HG02678 (cell line): Measurements from ENCODE around the gene ROR2.
"Not testable (repeated sequence)": the region's sequence is repeated elsewhere in the genome, so short reads cannot be mapped to it uniquely, and the experiment has no call there.

Source experiments
- ATAC-seq: cut with Tn5 transposase; IDR thresholded peaks from one replicate; pipeline ENCODE4 v1.9.1; 2021; ENCODE audit warnings: mild to moderate bottlenecking, moderate library complexity; ENCODE audit not compliant: unreplicated experiment

ROR2 gene

DNA sequence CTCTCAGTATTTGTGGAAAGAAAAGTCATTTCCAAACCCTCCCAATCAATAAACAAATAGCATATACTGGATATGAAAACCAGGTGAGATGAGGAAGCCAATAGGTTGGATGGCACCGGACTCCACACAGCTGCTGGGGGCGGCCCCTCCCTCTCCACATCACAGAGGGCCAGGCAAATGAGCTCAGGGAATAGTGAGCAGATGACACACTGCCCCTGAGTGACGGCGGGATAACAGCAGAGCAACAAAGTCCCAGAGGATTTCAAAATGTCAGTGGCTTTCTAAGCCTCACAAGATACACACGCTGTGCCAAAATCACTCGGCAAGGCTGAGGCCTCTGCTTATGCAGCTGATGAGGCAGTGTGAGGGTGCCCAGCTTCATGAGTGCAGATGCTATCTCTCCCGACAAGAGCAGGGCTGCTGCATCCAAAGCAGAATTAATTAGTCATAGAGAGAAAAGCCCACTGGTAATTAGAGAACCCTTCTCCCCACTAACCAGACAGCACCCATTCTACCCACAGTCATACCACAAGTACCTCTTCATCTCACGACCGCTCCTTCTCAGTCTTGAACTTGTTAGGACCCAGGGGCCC is 291.4 kb downstream of the ROR2 start:
- ATAC-seq, result no peak

DNA sequence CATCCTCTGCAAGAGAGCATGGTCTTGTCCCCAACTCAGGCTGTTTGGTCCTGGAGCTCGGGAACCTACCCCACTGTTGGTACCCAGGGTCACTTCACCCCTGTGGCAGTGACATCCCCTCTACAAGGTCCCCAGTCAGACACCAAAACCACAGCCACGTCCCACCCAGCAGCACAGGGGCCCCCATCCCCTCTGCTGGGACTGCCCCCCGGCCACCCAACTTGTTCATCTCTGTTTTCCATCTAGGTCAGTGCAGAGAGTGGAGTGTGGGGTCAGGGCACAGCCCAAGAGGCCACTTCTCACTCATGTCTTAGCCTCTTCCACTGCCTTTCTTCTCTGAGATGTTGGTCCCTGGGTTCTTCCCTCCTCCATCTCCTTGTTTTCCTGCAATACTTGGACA is 292.5 kb downstream of the ROR2 start:
- ATAC-seq, result no peak

DNA sequence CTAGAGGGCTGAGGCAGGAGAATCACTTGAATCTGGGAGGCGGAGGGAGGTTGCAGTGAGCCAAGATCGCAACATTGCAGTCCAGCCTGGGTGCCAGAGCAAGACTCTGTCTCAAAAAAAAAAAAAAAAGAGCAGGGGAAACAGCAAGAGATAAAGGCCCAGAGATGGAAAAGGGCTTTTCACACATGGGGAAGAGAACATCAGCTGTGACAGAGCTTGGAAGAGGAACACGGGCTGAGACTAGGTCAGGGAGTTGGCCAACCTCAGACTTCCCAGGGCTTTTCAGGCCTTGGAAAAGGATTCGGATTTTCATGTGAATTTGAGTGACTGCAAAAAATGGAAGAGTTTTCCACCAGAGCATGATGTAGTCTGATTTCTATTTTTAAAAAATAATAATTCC is 294.4 kb downstream of the ROR2 start:
- no peak for ATAC-seq

DNA sequence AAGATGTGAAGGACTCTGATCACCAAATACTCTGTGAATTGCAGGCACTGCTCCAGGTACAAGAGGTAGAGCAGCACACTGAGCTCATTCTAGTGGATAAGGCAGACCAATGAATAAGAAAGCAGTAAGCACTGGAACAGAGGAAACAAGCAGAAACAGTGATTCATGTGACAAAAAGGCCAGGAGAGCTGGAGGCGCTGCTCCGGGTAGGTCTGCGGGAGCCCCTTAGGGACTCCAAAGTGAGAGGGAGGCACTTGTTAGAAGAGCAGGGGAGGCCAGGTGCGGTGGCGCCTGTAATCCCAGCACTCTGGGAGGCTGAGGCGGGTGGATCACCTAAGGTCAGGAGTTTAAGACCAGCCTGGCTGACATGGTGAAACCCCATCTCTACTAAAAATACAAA is 294.8 kb downstream of the ROR2 start:
- ATAC-seq, result no peak

DNA sequence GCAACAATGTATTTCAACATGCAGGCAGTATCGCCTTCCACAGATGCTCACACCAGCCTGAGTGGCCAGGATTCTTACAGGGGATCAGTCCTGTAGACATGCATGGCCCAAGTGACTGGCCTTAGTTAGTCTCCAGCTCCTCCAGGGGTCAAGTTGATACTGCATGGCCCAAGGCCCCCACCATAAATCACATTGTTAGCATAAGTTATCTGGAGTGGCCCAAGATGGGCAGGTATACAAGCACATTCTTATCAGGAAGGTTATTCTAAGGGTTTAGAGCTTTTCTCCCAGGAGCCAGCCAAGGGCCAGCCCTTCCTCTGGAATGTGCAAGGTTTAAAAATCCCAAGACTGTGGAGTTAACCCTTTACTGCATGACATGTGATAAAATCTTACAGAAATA is 295.5 kb downstream of the ROR2 start:
- no peak for ATAC-seq

DNA sequence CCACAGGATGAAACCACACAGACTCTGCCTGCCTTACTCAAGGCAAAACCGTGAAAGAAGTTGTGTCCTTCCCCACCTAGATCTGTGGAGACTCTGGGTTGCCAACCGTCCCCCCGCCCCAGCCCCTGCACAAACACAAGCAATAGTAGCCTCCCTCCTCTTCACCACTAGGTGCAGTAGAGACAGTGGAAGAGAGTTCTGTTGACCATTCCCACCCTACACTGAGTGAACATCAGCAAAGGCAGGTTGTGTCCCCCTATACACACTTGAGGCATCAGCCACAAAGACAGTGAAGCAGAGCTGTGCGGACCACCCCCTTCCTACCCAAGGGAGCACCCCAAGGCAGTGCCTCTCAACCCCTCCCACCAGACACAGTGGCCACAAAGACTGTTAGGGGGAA is 302.7 kb downstream of the ROR2 start:
- no peak for ATAC-seq

DNA sequence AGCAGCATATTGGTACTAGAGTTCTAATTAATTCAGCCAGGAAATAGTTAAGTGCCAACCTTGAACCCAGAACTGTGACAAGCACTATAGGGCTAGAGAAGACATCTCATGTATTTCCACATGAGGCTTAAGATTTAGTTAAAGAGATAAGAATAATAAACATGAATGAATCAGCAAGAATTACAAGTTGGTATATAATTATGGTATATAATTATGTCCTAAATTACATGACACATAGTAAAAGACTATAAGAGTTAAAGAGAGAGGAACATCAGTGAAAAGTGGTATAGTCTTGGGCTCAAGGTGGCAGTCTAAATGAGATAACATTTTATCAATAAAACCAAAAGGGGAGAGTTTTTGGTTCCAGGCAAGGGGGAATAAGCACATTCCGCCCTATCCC is 303.3 kb downstream of the ROR2 start:
- no peak for ATAC-seq

DNA sequence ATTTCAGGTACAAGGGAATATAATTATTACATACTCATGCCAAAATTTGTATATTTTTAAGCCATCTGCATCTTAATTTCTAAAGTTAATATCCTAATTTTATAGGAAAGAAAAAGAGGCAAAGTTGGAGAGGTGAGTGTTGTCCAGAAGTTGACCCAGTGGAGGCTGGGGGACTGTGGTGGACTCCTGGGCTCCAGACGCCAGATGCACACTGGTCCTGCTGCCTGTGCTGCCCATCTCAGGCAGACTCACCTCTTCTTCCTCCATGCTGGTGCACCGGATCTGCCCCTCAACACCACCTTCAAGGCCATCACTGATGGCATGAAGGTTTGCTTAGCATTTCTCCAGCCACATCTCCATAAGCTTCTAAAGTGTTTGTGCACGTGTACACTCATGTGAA is 305.6 kb downstream of the ROR2 start:
- no peak for ATAC-seq

DNA sequence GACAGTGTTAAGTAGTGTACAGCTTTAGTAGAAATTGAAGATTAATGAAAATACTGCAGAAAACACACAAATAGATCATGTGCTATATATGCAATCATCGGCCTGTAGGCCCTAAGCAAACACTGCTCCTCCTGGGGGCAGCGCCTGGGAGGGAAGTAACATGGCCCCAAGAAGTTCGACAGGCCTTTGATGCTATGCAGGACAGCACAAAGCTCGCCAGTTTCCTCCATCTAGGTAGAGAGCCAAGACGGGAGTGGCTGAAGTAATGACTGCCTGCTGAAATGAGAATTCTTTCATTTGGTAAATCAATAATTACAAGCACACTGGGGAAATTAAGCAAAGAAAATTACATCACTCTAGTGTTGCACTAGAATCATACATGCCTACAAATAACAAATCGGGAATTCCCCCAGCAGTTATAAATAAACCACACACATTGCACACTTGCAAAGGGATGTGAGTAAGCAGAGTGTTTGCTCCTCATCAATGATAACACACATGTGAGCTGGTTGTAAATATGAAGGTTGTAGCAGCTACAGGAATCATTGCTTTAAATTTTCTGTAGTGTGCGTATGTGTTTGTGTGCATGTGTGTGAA is 306.4 kb downstream of the ROR2 start:
- ATAC-seq, result no peak

DNA sequence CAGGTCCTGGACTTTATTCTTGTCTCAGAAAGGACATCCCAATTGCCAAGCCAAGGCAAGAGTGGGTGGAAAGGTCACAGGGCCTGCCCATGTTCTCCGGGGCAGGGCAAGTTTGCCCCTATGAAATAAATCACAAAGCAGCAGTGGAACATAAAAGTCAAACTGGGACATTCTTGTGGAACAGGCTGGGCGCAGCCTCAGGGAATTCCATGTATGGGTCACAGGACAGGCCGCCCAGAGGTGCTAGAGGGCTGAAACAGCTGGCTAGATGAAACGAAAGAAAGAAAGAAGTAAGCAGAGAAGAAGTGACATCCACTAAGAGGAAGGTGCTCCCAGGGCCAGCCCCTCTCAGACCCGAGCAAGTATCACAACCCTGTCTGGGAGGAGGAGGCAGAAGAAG is 307.3 kb downstream of the ROR2 start:
- ATAC-seq, result no peak

DNA sequence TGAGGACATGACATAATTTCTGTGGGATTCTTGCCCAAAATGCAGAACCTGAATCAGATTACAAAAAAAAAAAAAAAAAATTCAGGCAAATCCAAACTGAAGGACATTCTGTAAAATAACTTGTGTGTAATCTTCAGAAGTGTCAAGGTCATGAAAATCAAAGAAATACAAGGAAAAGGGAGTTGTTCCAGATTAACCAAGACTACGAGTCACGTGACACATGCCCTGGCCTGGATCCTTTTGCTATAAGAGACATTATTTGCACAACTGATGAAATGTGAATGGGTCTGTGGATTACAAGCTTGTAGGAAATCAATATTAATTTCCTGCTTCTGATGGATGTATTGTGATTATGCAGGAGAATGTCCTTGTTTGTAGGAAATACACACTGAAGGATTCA is 309.6 kb downstream of the ROR2 start:
- ATAC-seq, result no peak

DNA sequence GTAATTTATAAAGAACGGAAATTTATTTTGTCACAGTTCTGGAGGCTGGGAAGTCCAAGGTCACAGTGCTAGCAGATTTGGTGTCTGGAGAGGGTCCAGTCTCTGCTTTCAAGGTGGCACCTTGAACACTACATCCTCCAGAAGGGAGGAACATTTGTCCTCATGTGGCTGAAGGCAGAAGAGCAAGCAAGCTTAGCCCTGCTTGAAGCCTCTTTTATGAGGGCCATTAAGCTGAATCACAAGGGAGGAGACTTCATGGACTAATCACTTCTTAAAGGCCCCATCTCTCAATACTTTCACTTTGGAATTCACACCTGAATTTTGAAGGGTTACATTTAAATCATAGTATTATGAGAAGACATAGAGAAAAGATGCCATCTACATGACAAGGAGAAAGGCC is 311.0 kb downstream of the ROR2 start:
- ATAC-seq, result no peak

DNA sequence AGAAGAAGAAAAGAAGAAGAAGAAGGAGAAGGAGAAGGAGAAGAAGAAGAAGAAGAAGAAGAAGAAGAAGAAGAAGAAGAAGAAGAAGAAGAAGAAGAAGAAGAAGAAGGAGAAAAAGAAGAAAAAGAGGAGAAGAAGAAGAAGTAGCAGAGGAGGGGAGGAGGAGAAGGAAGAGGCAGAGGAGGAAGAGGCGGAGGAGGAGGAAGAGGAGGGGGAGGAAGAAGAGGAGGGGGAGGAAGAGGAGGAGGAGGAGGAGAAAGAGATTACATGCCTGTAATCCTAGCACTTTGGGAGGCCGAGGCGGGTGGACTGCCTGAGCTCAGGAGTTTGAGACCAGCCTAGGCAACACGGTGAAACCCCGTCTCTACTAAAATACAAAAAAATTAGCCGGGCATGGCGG is 315.2 kb downstream of the ROR2 start:
- ATAC-seq, result not testable (repeated sequence)

DNA sequence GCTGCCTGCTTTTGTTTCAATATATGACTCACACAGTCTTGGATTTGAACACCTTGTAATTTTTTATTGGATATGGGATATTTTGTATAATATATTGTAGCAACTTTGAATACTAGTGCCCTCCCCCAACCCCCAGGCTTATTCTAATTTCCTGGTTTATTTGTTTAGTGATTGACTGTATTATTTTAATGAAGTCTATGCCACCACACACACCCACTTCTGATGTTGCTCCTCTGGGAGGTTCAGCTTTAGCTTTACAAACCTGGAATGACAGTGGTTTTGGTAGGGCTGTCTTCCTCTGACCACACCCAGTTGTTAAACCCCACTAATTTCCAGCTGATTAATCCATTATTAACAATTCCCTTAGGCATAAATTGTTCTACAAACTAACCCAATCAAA is 320.3 kb downstream of the ROR2 start:
- no peak for ATAC-seq

DNA sequence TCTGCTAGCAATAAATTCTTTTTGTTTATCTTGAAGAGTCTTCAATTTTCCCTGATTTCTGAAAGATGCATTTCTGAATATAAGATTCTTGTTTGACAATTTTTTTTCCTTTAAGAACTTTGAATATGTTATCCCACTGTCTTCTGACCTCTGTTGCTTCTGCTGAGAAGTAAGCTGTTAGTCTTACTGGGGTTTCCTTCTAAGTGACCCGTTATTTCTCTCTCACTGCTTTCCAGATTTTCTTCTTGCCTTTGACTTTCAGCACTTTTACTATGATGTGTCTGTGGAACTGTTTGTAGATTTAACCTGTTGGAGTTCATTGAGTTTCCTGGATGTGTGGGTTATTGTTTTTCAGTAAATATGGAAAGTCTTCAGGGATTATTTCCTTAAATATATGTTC is 321.1 kb downstream of the ROR2 start:
- no peak for ATAC-seq

DNA sequence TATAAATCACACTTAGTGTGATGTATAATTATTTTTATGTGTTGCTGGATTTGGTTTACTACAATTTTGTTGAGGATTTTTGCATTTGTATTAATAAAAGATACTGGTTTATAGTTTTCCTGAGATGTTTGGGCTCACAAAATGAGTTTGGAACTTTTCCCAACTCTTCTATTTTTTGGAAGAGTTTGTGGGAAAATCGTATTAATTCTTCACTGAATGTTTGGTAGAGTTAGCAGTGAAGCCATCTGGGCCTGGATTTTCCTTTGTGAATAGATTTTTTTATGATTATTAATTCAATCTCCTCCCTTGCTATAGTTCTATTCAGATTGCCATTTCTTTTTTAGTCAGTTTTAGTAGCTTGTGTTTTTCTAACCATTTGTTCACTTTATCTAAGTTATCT is 324.7 kb downstream of the ROR2 start:
- no peak for ATAC-seq

DNA sequence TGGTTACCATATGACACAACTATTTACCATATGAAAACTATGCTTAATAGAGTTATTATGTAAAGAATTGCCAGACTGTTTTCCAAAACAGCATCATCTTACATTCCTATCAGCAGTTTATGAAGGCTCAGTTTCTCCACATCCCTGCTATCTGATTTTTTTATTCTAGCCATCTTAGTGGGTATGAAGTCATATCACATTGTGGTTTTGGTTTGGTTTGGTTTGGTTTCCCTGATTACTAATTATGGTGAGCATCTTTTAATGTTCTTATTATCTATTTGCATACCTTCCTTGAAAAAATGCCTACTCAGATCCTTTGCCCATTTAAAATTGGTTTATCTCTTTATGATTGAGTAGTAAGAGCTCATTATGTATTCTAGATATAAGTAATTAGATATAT is 327.0 kb downstream of the ROR2 start:
- no peak for ATAC-seq

DNA sequence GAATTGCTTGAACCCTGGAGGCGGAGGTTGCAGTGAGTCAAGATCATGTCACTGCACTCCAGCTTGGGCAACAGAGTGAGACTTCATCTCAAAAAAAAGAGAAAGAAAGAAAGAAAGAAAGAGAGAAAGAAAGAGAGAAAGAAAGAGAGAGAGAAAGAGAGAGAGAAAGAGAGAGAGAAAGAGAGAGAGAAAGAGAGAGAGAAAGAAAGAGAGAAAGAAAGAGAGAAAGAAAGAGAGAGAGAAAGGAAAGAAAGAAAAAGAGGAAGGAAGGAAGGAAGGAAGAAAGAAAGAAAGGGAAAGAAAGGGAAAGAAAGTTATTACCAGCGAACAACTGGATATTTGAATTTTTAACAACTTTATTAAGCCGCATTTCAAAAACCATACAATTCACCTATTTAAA is 327.9 kb downstream of the ROR2 start:
- ATAC-seq, result not testable (repeated sequence)

DNA sequence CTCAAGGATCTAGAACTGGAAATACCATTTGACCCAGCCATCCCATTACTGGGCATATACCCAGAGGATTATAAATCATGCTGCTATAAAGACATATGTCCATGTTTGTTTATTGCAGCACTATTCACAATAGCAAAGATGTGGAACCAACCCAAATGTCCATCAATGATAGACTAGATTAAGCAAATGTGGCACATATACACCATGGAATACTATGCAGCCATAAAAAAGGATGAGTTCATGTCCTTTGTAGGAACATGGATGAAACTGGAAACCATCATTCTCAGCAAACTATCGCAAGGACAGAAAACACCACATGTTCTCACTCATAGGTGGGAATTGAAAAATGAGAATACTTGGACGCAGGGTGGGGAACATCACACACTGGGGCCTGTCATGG is 336.0 kb downstream of the ROR2 start:
- ATAC-seq, result not testable (repeated sequence)

DNA sequence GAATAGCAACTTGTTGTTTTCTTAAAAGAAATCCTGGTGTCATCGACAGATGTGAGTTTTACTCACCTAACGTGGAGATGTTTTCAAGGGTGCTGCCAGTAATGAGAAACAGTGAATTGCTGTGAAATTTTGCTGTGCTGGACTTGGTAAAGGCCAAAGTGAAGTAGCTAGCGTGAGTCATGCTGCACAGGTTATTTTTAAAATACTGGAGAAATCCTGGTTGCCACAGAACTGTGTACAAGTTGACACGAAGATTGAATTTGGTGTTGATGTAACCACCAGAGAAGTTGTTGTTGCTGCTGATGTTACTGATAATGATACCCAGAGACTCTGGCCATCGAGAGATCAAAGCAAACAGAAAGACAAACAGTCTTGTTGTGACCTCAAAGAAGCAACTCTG is 338.4 kb downstream of the ROR2 start:
- no peak for ATAC-seq

DNA sequence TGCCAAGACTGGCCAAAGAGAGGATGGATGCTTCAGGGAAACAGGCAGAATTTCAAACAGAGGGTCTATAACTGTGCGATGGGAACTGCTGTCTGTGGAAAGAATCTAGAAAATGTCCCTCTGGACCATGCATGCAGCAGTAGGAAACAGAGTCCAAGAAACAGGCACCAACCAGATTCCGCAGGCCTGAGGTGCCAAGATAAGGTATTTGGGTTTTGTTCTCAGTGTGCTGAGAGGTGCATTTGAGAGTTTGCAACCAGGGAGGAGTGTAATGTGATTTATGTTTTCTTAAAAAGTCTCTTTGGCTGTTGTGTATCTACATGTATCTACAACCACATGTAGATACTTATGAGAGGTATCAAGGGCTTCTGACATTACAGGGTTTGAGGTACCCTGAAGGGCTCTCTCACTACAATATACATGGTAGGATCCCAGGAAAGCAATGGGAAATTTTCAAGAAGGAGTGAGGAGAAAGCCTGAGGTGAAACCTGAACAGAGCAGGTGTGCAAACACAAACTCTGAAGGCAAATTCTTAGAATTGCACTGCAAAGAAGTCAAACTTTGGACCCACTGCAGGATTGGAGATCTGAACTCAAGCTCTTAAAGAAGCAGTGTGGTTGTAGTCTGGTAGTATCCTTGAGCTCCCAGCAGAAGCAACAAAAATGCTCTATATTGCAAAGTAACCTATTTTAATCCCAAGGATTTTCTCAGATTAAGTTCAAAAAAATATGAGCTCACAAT is 343.6 kb downstream of the ROR2 start:
- no peak for ATAC-seq

DNA sequence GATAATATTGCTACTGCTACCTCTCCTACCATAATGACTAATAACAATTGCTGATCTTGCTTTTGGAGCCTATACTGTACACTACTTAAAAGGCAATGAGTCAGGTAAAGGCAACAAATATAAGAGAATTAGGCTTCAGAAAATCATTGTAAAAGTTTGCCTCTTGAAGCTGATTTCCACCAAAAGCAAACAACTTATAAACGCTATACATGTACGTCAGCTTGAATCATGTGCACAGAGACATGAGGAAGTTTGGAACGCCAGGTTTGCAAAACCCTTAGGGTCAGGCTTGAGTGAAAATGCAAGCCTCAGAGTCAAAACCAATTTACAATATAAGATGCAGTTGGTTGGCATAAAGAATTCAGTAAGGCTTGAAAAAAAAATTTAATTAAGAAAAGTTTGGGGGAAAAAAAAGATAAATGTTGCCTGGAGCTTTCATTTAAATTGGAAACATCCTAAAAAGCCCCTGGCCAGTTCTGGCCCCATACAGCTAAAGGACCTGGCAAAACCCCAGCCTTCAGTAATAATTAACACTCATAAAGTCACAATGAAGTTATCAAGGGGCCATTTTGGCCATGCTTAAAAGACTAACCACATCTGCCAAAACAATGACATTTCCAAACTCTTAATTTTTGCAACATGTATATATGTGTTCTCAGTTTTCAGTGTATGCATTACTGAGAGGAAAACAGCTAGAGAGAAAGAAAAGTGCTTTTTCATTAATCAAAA is 345.4 kb downstream of the ROR2 start:
- ATAC-seq, result no peak
